Left ventricle myocardium inferior (tissue), 1 donor: ENCODE results near the gene RBMS3. TPM values are rescaled to one million over a fixed set of nuclear protein-coding genes. Genes with fewer than 3 reads are reported as not detected.
A peak's percentile ranks its signal among the peaks of the same experiment; 100 is the strongest.

Source experiments
- DNase-seq: peaks from one replicate; pipeline ENCODE4 v3.0.0-alpha.2; 2020
- H3K27ac ChIP-seq: fragments of 200-600 bp; replicated peaks from 2 replicates; pipeline ENCODE4 v1.8.0; 2021
- H3K27me3 ChIP-seq: fragments of 200-600 bp; 2 replicates; pipeline ENCODE4 v1.8.0; 2021; ENCODE audit warnings: low read depth
- H3K36me3 ChIP-seq: fragments of 200-600 bp; 2 replicates; pipeline ENCODE4 v1.8.0; 2021
- H3K4me1 ChIP-seq: fragments of 200-600 bp; 2 replicates; pipeline ENCODE4 v1.8.0; 2021
- H3K4me3 ChIP-seq: fragments of 200-600 bp; 2 replicates; pipeline ENCODE4 v1.8.0; 2021; ENCODE audit warnings: mild to moderate bottlenecking, moderate library complexity
- H3K9me3 ChIP-seq: fragments of 200-600 bp; replicated peaks from 2 replicates; pipeline ENCODE4 v1.8.0; 2021
- intact Hi-C: fragments of 100-400 bp; cut with micrococcal nuclease; formaldehyde crosslinking; loops from one replicate; pipeline ENCODE4 v1.11.0; 2022
- total RNA-seq: library from RNA; stranded (reverse); fragmentation: NEBNext Ultra II Directional; extraction: Animal tissue kit (Norgen Biotek cat#: 25700); gene quantifications from one replicate; pipeline ENCODE4 v1.2.1, GENCODE V29; 2021
- TF ChIP-seq, protein P1 (sequence below): fragments of 200-600 bp; IDR thresholded peaks from 2 replicates; pipeline ENCODE4 v1.8.0; 2021; ENCODE audit warnings: antibody characterized with exemption, mild to moderate bottlenecking, borderline replicate concordance
- donor health status: DM: no; HTN: yes; CAD: no; lungs with severe emphysema.

Gene RBMS3
- total RNA-seq, 1 donor from 2014 or later, result 25.3 TPM

- no peaks in the 10 kb centered on the region for H3K36me3 ChIP-seq
- no peak overlapping the region for H3K4me3 ChIP-seq
- TF ChIP-seq, protein P1, sequence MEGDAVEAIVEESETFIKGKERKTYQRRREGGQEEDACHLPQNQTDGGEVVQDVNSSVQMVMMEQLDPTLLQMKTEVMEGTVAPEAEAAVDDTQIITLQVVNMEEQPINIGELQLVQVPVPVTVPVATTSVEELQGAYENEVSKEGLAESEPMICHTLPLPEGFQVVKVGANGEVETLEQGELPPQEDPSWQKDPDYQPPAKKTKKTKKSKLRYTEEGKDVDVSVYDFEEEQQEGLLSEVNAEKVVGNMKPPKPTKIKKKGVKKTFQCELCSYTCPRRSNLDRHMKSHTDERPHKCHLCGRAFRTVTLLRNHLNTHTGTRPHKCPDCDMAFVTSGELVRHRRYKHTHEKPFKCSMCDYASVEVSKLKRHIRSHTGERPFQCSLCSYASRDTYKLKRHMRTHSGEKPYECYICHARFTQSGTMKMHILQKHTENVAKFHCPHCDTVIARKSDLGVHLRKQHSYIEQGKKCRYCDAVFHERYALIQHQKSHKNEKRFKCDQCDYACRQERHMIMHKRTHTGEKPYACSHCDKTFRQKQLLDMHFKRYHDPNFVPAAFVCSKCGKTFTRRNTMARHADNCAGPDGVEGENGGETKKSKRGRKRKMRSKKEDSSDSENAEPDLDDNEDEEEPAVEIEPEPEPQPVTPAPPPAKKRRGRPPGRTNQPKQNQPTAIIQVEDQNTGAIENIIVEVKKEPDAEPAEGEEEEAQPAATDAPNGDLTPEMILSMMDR, result peak; percentile 78
- H3K9me3 ChIP-seq, result peaks cover 11% of the 10 kb centered on the region
- intact Hi-C loops, result no loop called here
- H3K27me3 ChIP-seq, result no peaks in the 10 kb centered on the region
- DNase-seq, result peak; percentile 28
- H3K4me1 ChIP-seq, result no peaks in the 10 kb centered on the region
- no peak overlapping the region for H3K27ac ChIP-seq
Measured at GRCh38 chr3:30012941-30013543, 732.2 kb downstream of the RBMS3 start.

- DNase-seq, result no peak
- intact Hi-C loops, result no loop called here
- Histone ChIP-seq H3K4me3 (no peak overlapping the region), H3K36me3 (no peaks in the 10 kb centered on the region), H3K27ac (no peak overlapping the region), H3K27me3 (no peaks in the 10 kb centered on the region), H3K9me3 (no peaks in the 10 kb centered on the region), H3K4me1 (no peaks in the 10 kb centered on the region)
- TF ChIP-seq, protein P1, result no peak
Measured at GRCh38 chr3:30017901-30018300, 737.0 kb downstream of the RBMS3 start.

- H3K27me3 ChIP-seq, result no peaks in the 10 kb centered on the region
- no peaks in the 10 kb centered on the region for H3K4me1 ChIP-seq
- intact Hi-C loops, result no loop called here
- TF ChIP-seq, protein P1, result no peak
- H3K36me3 ChIP-seq, result no peaks in the 10 kb centered on the region
- no peak overlapping the region for H3K27ac ChIP-seq
- H3K9me3 ChIP-seq, result no peaks in the 10 kb centered on the region
- H3K4me3 ChIP-seq, result no peak overlapping the region
- DNase-seq, result no peak
Measured at GRCh38 chr3:30020380-30020779, 739.5 kb downstream of the RBMS3 start.

GRCh38 chr3:30024466-30024865 lies 743.6 kb downstream of the RBMS3 start:
- intact Hi-C loops, result no loop called here
- Histone ChIP-seq H3K27me3 (no peaks in the 10 kb centered on the region), H3K27ac (no peak overlapping the region), H3K4me1 (no peaks in the 10 kb centered on the region), H3K9me3 (no peaks in the 10 kb centered on the region), H3K36me3 (no peaks in the 10 kb centered on the region), H3K4me3 (no peak overlapping the region)
- TF ChIP-seq, protein P1, result no peak
- no peak for DNase-seq

DNA sequence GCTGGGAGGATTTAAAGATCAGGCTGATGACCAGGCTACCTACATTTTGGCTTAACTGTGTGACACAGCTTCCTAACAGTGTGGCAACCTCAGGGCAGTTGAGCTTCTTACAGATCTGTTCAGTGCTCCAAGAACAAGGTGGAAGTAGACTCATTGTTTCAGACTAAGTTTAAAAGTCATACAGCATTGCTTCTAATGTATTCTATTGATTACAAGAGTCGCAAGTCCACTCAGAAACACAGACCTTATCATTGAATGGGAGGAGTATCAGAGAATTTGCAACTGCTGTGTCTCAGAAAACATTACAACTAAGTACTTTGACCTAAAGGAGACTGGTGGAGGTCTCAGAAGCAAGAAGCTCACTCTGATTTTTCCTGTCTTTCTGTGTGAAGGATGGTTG lies 746.0 kb downstream of the RBMS3 start:
- Histone ChIP-seq H3K9me3 (no peaks in the 10 kb centered on the region), H3K27ac (no peak overlapping the region), H3K27me3 (no peaks in the 10 kb centered on the region), H3K4me1 (no peaks in the 10 kb centered on the region), H3K4me3 (no peak overlapping the region), H3K36me3 (no peaks in the 10 kb centered on the region)
- no peak for DNase-seq
- intact Hi-C loops, result no loop called here
- TF ChIP-seq, protein P1, result no peak
